GM19463 (cell line): ENCODE measurements around the gene NCOA3.

ENCODE experiments used
- ATAC-seq: cut with Tn5 transposase; IDR thresholded peaks from one replicate; pipeline ENCODE4 v1.9.1; 2021; ENCODE audit warnings: mild to moderate bottlenecking, moderate library complexity; ENCODE audit not compliant: unreplicated experiment

Gene NCOA3

GRCh38 chr20:47699818-47700217 lies 198.1 kb downstream of the NCOA3 start:
- ATAC-seq, result no peak

- ATAC-seq, result no peak
Measured at GRCh38 chr20:47700327-47700726, 198.6 kb downstream of the NCOA3 start.

GRCh38 chr20:47701612-47702011 lies 199.9 kb downstream of the NCOA3 start:
- no peak for ATAC-seq

- ATAC-seq, result no peak
Measured at GRCh38 chr20:47703748-47704147, 202.1 kb downstream of the NCOA3 start.

- ATAC-seq, result no peak
Measured at GRCh38 chr20:47704746-47705496, 203.2 kb downstream of the NCOA3 start.

- ATAC-seq, result no peak
Measured at GRCh38 chr20:47705497-47705856, 203.8 kb downstream of the NCOA3 start.

GRCh38 chr20:47706345-47706744 lies 204.7 kb downstream of the NCOA3 start:
- no peak for ATAC-seq
